ENCODE data around the gene PHETA1. TPM values are rescaled to one million over a fixed set of nuclear protein-coding genes. Genes with fewer than 3 reads are reported as not detected.

PHETA1 gene
- total RNA-seq, 1 experiment from 2014 or later, result 10.6 TPM

DNA sequence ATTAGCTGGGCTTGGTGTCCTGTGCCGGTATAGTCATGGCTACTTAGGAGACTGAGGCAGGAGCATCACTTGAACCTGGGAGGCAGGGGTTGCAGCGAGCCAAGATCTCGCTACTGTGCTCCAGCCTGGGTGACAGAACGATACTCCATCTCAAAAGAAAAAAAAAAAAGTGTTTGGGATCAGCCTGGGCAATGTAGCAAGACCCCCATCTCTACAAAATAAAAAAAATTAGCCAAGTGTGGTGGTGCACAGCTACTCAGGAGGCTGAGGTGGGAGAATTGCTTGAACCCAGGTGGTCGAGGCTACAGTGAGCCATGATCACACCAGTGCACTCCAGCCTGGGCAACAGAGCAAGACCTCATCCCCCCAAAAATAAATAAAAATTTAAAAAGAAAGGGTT, 47.6 kb downstream of the PHETA1 start:
- Histone ChIP-seq H3K9me3 (ENCODE audit: control insufficient read depth in 1 of 2, insufficient read depth in 1 of 2, low read depth in 1 of 2, low read length in 2 of 2) (no peaks in the 10 kb centered on the region), H3K4me3 (replicated peaks in 1 of 2; ENCODE audit: low read depth in 1 of 2, low read length in 2 of 2) (no peak overlapping the region), H3K79me2 (ENCODE audit: insufficient read depth, low read length) (no peaks in the 10 kb centered on the region), H4K20me1 (ENCODE audit: insufficient read depth) (no peaks in the 10 kb centered on the region), H3K27me3 (ENCODE audit: insufficient read depth, low read length) (no peaks in the 10 kb centered on the region), H3K27ac (ENCODE audit: low read depth, low read length) (no peak overlapping the region), H3K9me2 (ENCODE audit: insufficient read depth) (no peaks in the 10 kb centered on the region), H2AFZ (ENCODE audit: low read depth, low read length, poor library complexity, severe bottlenecking) (no peak overlapping the region), H3K36me3 (ENCODE audit: control insufficient read depth in 1 of 2, insufficient read depth in 2 of 2, low read length in 2 of 2) (no peaks in the 10 kb centered on the region), H3K4me2 (ENCODE audit: low read length) (no peak overlapping the region), H3K4me1 (ENCODE audit: control insufficient read depth in 1 of 2, insufficient read depth in 2 of 2, low read length in 2 of 2) (peaks cover 3 to 10% of the 10 kb centered on the region in 2 experiments), H3K9ac (ENCODE audit: low read length) (no peak overlapping the region)
- ChIA-PET POLR2A (no interaction called here), RAD21 (ENCODE audit: low non-redundant PET in 1 of 2, low total read pairs in 2 of 2, uncharacterized antibody in 2 of 2, unreplicated experiment in 2 of 2) (no interaction called here), CTCF (no interaction called here)
- TF ChIP-seq ZNF274 (IDR thresholded peaks at IDR 0.05; ENCODE audit: low read depth, low read length) (no peak), CEBPB (IDR thresholded peaks at IDR 0.05; ENCODE audit: low read depth) (no peak), CBX3 (IDR thresholded peaks at IDR 0.05; ENCODE audit: low read depth) (no peak), POLR2A (IDR thresholded peaks at IDR 0.05; ENCODE audit: borderline replicate concordance, extremely low read depth, insufficient read depth, insufficient read length) (no peak), JUND (IDR thresholded peaks at IDR 0.05) (no peak), EZH2 (IDR thresholded peaks at IDR 0.05) (no peak), ZFX (IDR thresholded peaks at IDR 0.05) (no peak), EGR1 (IDR thresholded peaks at IDR 0.05; ENCODE audit: low read depth) (no peak), POLR2AphosphoS5 (IDR thresholded peaks at IDR 0.05; ENCODE audit: low read depth, low read length) (no peak), SRF (IDR thresholded peaks at IDR 0.05; ENCODE audit: low read depth) (no peak), RAD21 (IDR thresholded peaks at IDR 0.05; ENCODE audit: low read depth) (no peak)
- TF ChIP-seq, protein P1, sequence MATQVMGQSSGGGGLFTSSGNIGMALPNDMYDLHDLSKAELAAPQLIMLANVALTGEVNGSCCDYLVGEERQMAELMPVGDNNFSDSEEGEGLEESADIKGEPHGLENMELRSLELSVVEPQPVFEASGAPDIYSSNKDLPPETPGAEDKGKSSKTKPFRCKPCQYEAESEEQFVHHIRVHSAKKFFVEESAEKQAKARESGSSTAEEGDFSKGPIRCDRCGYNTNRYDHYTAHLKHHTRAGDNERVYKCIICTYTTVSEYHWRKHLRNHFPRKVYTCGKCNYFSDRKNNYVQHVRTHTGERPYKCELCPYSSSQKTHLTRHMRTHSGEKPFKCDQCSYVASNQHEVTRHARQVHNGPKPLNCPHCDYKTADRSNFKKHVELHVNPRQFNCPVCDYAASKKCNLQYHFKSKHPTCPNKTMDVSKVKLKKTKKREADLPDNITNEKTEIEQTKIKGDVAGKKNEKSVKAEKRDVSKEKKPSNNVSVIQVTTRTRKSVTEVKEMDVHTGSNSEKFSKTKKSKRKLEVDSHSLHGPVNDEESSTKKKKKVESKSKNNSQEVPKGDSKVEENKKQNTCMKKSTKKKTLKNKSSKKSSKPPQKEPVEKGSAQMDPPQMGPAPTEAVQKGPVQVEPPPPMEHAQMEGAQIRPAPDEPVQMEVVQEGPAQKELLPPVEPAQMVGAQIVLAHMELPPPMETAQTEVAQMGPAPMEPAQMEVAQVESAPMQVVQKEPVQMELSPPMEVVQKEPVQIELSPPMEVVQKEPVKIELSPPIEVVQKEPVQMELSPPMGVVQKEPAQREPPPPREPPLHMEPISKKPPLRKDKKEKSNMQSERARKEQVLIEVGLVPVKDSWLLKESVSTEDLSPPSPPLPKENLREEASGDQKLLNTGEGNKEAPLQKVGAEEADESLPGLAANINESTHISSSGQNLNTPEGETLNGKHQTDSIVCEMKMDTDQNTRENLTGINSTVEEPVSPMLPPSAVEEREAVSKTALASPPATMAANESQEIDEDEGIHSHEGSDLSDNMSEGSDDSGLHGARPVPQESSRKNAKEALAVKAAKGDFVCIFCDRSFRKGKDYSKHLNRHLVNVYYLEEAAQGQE (IDR thresholded peaks at IDR 0.05; ENCODE audit: low read depth), result no peak
- TF ChIP-seq, protein P2, sequence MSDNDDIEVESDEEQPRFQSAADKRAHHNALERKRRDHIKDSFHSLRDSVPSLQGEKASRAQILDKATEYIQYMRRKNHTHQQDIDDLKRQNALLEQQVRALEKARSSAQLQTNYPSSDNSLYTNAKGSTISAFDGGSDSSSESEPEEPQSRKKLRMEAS (IDR thresholded peaks at IDR 0.05), result no peak
- intact Hi-C loops (cut with micrococcal nuclease), result no loop called here
- no TSS peak for BruUV-seq (replicated peaks)
- ATAC-seq (no peak), DNase-seq (ENCODE audit: low read depth, low spot score) (no peak)

Data from HCT116 (cell line).